ENCODE results near the gene TET3. TPM values are rescaled to one million over a fixed set of nuclear protein-coding genes. Genes with fewer than 3 reads are reported as not detected.
A peak's percentile ranks its signal among the peaks of the same experiment; 100 is the strongest.

The TET3 gene
- total RNA-seq, 1 donor from 2014 or later: 12.3 TPM

- Histone ChIP-seq H3K4me3 (no peak overlapping the region), H3K27ac (no peak overlapping the region), H3K27me3 (no peaks in the 10 kb centered on the region), H3K36me3 (no peaks in the 10 kb centered on the region), H3K4me1 (peaks cover 43% of the 10 kb centered on the region), H3K9me3 (no peaks in the 10 kb centered on the region)
- no peak for DNase-seq (ENCODE audit: extremely low spot score in 2 of 2)
- intact Hi-C loops (cut with DNase I): no loop called here
- TF ChIP-seq POLR2AphosphoS5 (IDR thresholded peaks at IDR 0.05; ENCODE audit: insufficient read depth in 1 of 2, low read depth in 1 of 2) (no peak), POLR2A (IDR thresholded peaks at IDR 0.05) (no peak), CTCF (IDR thresholded peaks at IDR 0.05) (no peak)
Observed at GRCh38 chr2:73998451-73998850, 13.7 kb downstream of the TET3 start.

DNA sequence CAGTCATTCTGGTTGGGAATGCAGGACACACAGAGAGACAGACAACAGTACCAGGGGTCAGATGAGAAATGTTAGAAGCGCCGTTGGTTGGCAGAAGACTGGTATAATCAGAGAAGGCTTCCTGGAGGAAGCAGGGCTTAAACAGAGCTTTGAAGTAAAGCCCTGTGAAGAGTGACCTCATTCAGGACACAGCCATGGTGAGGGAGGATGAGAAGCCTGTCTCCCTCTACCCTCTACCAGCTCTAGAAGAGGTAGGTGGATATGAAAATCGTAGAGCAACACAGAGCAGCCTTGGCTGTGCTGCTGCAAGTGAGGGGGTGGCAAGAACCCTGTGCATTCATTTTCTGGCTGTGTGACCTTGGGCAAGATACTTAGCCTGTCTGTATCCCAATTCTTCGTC, 14.2 kb downstream of the TET3 start:
- no peaks in the 10 kb centered on the region for H3K36me3 ChIP-seq
- H3K4me1 ChIP-seq: peaks cover 43% of the 10 kb centered on the region
- H3K9me3 ChIP-seq: no peaks in the 10 kb centered on the region
- no peak overlapping the region for H3K27ac ChIP-seq
- no peak for TF ChIP-seq POLR2A (IDR thresholded peaks at IDR 0.05)
- no peak for TF ChIP-seq POLR2AphosphoS5 (IDR thresholded peaks at IDR 0.05; ENCODE audit: insufficient read depth in 1 of 2, low read depth in 1 of 2)
- TF ChIP-seq CTCF (IDR thresholded peaks at IDR 0.05): no peak
- intact Hi-C loops (cut with DNase I): no loop called here
- DNase-seq (ENCODE audit: extremely low spot score in 2 of 2): no peak
- H3K27me3 ChIP-seq: no peaks in the 10 kb centered on the region
- H3K4me3 ChIP-seq: no peak overlapping the region

DNA sequence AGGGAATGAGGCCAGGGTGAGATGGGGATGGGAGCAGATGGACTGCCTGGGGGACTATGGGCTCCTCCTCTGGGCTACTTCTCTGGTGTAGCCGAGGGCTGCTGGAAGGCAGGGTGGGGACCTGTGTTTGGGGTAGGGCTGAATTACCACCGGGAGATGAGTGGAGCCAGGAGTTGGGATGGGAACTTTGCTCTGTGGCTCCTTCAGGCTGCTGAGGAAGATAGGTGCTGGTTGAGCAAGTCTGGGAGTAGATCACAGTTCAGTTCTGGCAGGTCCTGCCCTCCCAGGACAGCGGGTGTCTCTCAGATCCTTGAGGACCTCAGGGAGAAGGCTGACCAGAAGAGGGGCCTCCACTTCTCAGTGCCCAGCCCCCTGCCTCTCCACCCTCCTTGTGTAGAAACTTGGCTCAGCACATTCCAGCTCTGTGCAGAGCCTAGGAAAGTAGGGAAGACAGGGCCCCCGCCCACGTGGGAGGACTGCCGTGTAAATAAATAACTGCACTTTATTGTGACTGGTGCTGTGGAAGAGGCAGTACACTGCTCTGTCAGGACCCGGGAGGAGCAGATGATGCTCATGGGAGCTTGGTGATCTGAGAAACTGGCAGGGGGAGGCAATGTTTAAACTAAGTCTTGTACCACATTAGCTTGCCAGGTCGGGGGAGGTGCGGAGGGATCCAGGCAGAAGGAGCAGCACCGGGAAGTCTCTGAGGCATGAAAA, 15.3 kb downstream of the TET3 start:
- H3K4me3 ChIP-seq: no peak overlapping the region
- peaks cover 53% of the 10 kb centered on the region for H3K4me1 ChIP-seq
- DNase-seq (ENCODE audit: extremely low spot score in 2 of 2): no peak

GRCh38 chr2:74000666-74001065, 16.0 kb downstream of the TET3 start:
- no peak for DNase-seq (ENCODE audit: extremely low spot score in 2 of 2)
- H3K4me3 ChIP-seq: no peak overlapping the region
- peaks cover 53% of the 10 kb centered on the region for H3K4me1 ChIP-seq
- TF ChIP-seq POLR2AphosphoS5 (IDR thresholded peaks at IDR 0.05; ENCODE audit: insufficient read depth in 1 of 2, low read depth in 1 of 2) (no peak), CTCF (IDR thresholded peaks at IDR 0.05) (no peak)
- no peaks in the 10 kb centered on the region for H3K9me3 ChIP-seq
- peak overlapping the region; percentile 16 for H3K27ac ChIP-seq
- no peaks in the 10 kb centered on the region for H3K27me3 ChIP-seq
- intact Hi-C loops (cut with DNase I): no loop called here
- no peaks in the 10 kb centered on the region for H3K36me3 ChIP-seq

More for the DNA sequence above, 15.3 kb downstream of the TET3 start:
- intact Hi-C loops (cut with DNase I): no loop called here
- Histone ChIP-seq H3K9me3 (no peaks in the 10 kb centered on the region), H3K36me3 (no peaks in the 10 kb centered on the region), H3K27me3 (no peaks in the 10 kb centered on the region), H3K27ac (peak overlapping the region; percentile 16)
- TF ChIP-seq CTCF (IDR thresholded peaks at IDR 0.05) (no peak), POLR2A (IDR thresholded peaks at IDR 0.05) (no peak), POLR2AphosphoS5 (IDR thresholded peaks at IDR 0.05; ENCODE audit: insufficient read depth in 1 of 2, low read depth in 1 of 2) (no peak)

GRCh38 chr2:74001121-74001520, 16.4 kb downstream of the TET3 start:
- TF ChIP-seq POLR2A (IDR thresholded peaks at IDR 0.05) (no peak), CTCF (IDR thresholded peaks at IDR 0.05) (no peak), POLR2AphosphoS5 (IDR thresholded peaks at IDR 0.05; ENCODE audit: insufficient read depth in 1 of 2, low read depth in 1 of 2) (no peak)
- Histone ChIP-seq H3K36me3 (no peaks in the 10 kb centered on the region), H3K4me1 (peaks cover 57% of the 10 kb centered on the region), H3K27ac (peak overlapping the region; percentile 16), H3K27me3 (no peaks in the 10 kb centered on the region), H3K4me3 (no peak overlapping the region), H3K9me3 (no peaks in the 10 kb centered on the region)
- no peak for DNase-seq (ENCODE audit: extremely low spot score in 2 of 2)
- intact Hi-C loops (cut with DNase I): no loop called here

All from vagina (tissue), 2 donors.